HG03175 (cell line): Measurements from ENCODE around the gene LSM14A.

Experiments used
- ATAC-seq: cut with Tn5 transposase; IDR thresholded peaks from one replicate; pipeline ENCODE4 v1.9.1; 2021; ENCODE audit warnings: mild to moderate bottlenecking, moderate library complexity; ENCODE audit not compliant: unreplicated experiment

The LSM14A gene

GRCh38 chr19:34277244-34277643 lies 104.9 kb downstream of the LSM14A start:
- no peak for ATAC-seq

- no peak for ATAC-seq
These were observed 106.5 kb downstream of the LSM14A start for GRCh38 chr19:34278783-34279182.
